Left lobe of liver (tissue), 2 donors: Measurements from ENCODE around the gene EIF4G3. TPM values are rescaled to one million over a fixed set of nuclear protein-coding genes. Genes with fewer than 3 reads are reported as not detected.
A peak's percentile ranks its signal among the peaks of the same experiment; 100 is the strongest.
"Not testable (repeated sequence)": the region's sequence is repeated elsewhere in the genome, so short reads cannot be mapped to it uniquely, and the experiment has no call there.

Experiments used
- ATAC-seq: fragments of 200-7000 bp; cut with Tn5 transposase; one replicate; pipeline ENCODE4 v1.9.1; 2020; ENCODE audit warnings: mild to moderate bottlenecking, moderate library complexity
- DNase-seq: peaks from one replicate; pipeline ENCODE4 v3.0.0-alpha.2; 2020; ENCODE audit warnings: low spot score
- total RNA-seq: library from RNA; stranded (reverse); gene quantifications from one replicate; pipeline ENCODE4 v1.2.1, GENCODE V29; 2021
- donor health status: DM: no; HTN: no; CAD: no; lungs with moderate emphysema.
- donor health status: DM: no; HTN: yes; CAD: no.

EIF4G3 gene
- total RNA-seq, 1 donor from 2014 or later, result 17.1 TPM

- ATAC-seq (peak; percentile 94), DNase-seq (peak; percentile 65)
These were observed 61.5 kb downstream of the EIF4G3 start for GRCh38 chr1:21115098-21115760.

- ATAC-seq (no peak), DNase-seq (no peak)
These were observed 62.3 kb downstream of the EIF4G3 start for GRCh38 chr1:21114431-21114830.

- ATAC-seq, result no peak
- no peak for DNase-seq
These were observed 66.5 kb downstream of the EIF4G3 start for GRCh38 chr1:21110163-21110562.

- no peak for ATAC-seq
These were observed 70.0 kb downstream of the EIF4G3 start for GRCh38 chr1:21106709-21107108.

GRCh38 chr1:21106238-21106637, 70.5 kb downstream of the EIF4G3 start:
- ATAC-seq (no peak), DNase-seq (no peak)

More at GRCh38 chr1:21106709-21107108, 70.0 kb downstream of the EIF4G3 start:
- no peak for DNase-seq

GRCh38 chr1:21105807-21106206, 70.9 kb downstream of the EIF4G3 start:
- no peak for ATAC-seq
- DNase-seq, result no peak

- DNase-seq (no peak), ATAC-seq (no peak)
These were observed 72.0 kb downstream of the EIF4G3 start for GRCh38 chr1:21104683-21105082.

GRCh38 chr1:21100481-21100921, 76.2 kb downstream of the EIF4G3 start:
- ATAC-seq (peak; percentile 62), DNase-seq (no peak)

GRCh38 chr1:21099869-21100131, 76.9 kb downstream of the EIF4G3 start:
- DNase-seq, result no peak
- no peak for ATAC-seq

GRCh38 chr1:21099034-21099868, 77.4 kb downstream of the EIF4G3 start:
- no peak for DNase-seq
- ATAC-seq, result no peak

GRCh38 chr1:21098186-21098915, 78.3 kb downstream of the EIF4G3 start:
- no peak for ATAC-seq
- DNase-seq, result no peak

- no peak for ATAC-seq
- no peak for DNase-seq
These were observed 79.0 kb downstream of the EIF4G3 start for GRCh38 chr1:21097729-21098128.

GRCh38 chr1:21095976-21096375, 80.7 kb downstream of the EIF4G3 start:
- ATAC-seq (no peak), DNase-seq (no peak)

- not testable (repeated sequence) for ATAC-seq, DNase-seq
These were observed 82.4 kb downstream of the EIF4G3 start for GRCh38 chr1:21094282-21094681.

- not testable (repeated sequence) for ATAC-seq, DNase-seq
These were observed 83.3 kb downstream of the EIF4G3 start for GRCh38 chr1:21093271-21093958.

GRCh38 chr1:21092545-21092944, 84.2 kb downstream of the EIF4G3 start:
- not testable (repeated sequence) for ATAC-seq, DNase-seq

- DNase-seq, ATAC-seq: not testable (repeated sequence)
These were observed 85.5 kb downstream of the EIF4G3 start for GRCh38 chr1:21091053-21091690.

GRCh38 chr1:21090463-21090862, 86.2 kb downstream of the EIF4G3 start:
- DNase-seq (no peak), ATAC-seq (no peak)

- ATAC-seq, result no peak
- no peak for DNase-seq
These were observed 87.0 kb downstream of the EIF4G3 start for GRCh38 chr1:21089731-21090130.

- DNase-seq (no peak), ATAC-seq (no peak)
These were observed 87.4 kb downstream of the EIF4G3 start for GRCh38 chr1:21089299-21089698.
